Uterus (tissue), 2 donors: ENCODE data around the gene RPS26.

Source experiments
- CTCF ChIP-seq, 4 experiments: fragments of 200-600 bp in 2 of 4; fragments of 450-650 bp in 2 of 4; sonication (generic) in 2 of 4; IDR thresholded peaks; one replicate each; pipeline ENCODE4 v1.5.1; 2016 to 2019; ENCODE audit warnings: antibody characterized with exemption in 4 of 4, mild to moderate bottlenecking in 2 of 4, moderate library complexity in 1 of 4
- POLR2A ChIP-seq, 2 donors: fragments of 450-650 bp; IDR thresholded peaks; one replicate each; pipeline ENCODE4 v1.6.1; 2016; ENCODE audit warnings: antibody characterized with exemption in 2 of 2, mild to moderate bottlenecking in 1 of 2, moderate library complexity in 1 of 2

- TF ChIP-seq CTCF (IDR thresholded peaks at IDR 0.05) = no peak
- no peak for TF ChIP-seq POLR2A (IDR thresholded peaks at IDR 0.05)
These were observed 19.7 kb upstream of the RPS26 start for GRCh38 chr12:56021889-56022497.
